Upper lobe of right lung (tissue), 1 donor: ENCODE data around the gene DAO. TPM values are rescaled to one million over a fixed set of nuclear protein-coding genes. Genes with fewer than 3 reads are reported as not detected.

ENCODE experiments used
- ATAC-seq: fragments of 200-7000 bp; cut with Tn5 transposase; one replicate; pipeline ENCODE4 v1.9.1; 2020; ENCODE audit warnings: mild to moderate bottlenecking, moderate library complexity
- DNase-seq: peaks from one replicate; pipeline ENCODE4 v3.0.0-alpha.2; 2020
- H3K27ac ChIP-seq: fragments of 200-600 bp; one replicate; pipeline ENCODE4 v1.8.0; 2022
- H3K27me3 ChIP-seq: fragments of 200-600 bp; one replicate; pipeline ENCODE4 v1.8.0; 2022; ENCODE audit warnings: mild to moderate bottlenecking
- H3K36me3 ChIP-seq: fragments of 200-600 bp; one replicate; pipeline ENCODE4 v1.8.0; 2022
- H3K4me1 ChIP-seq: fragments of 200-600 bp; one replicate; pipeline ENCODE4 v1.8.0; 2022
- H3K4me3 ChIP-seq: fragments of 200-600 bp; one replicate; pipeline ENCODE4 v1.8.0; 2022; ENCODE audit warnings: mild to moderate bottlenecking
- H3K9me3 ChIP-seq: fragments of 200-600 bp; one replicate; pipeline ENCODE4 v1.8.0; 2022
- intact Hi-C: fragments of 100-400 bp; cut with DNase I; formaldehyde crosslinking; loops from one replicate; pipeline ENCODE4 v1.11.0; 2022
- microRNA-seq: library from miRNA; unstranded; fragments of <30 nt; microRNA quantifications from one replicate; pipeline ENCODE4 v1.2.0, GENCODE V29; 2020; ENCODE audit warnings: borderline microRNAs expressed
- total RNA-seq: library from RNA; stranded (reverse); fragmentation: NEBNext Ultra II Directional; extraction: Animal tissue kit (Norgen Biotek cat#: 25700); gene quantifications from one replicate; pipeline ENCODE4 v1.2.1, GENCODE V29; 2021
- TF ChIP-seq, protein P1 (sequence below): fragments of 200-600 bp; IDR thresholded peaks from one replicate; pipeline ENCODE4 v1.8.0; 2022; ENCODE audit warnings: antibody characterized with exemption
- donor health status: DM: no; HTN: yes; CAD: no; lungs with severe emphysema.

Gene DAO
- total RNA-seq, 1 donor from 2014 or later, result 0.26 TPM

DNA sequence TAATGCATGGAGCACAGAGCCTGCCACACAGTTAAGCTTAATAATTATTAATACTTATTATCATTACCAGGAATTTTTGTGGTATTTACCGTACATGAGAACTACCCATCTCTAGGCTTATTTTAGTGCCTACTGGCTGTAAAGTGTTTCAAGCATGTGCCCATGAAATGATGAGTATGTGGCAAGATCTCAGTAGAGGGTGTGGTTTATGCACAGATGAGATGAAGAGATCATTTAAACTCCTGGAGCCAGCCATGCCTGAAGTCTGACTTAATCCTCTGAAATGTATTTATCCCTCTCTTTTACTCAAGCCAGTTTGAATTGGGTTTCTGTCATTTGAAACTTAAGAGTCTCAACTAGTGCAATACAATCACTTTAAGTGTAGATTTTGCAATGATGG is 60.2 kb downstream of the DAO start:
- H3K4me3 ChIP-seq, result no peak overlapping the region
- intact Hi-C loops, result no loop called here
- no peaks in the 10 kb centered on the region for H3K27me3 ChIP-seq
- no peak overlapping the region for H3K27ac ChIP-seq
- TF ChIP-seq, protein P1, sequence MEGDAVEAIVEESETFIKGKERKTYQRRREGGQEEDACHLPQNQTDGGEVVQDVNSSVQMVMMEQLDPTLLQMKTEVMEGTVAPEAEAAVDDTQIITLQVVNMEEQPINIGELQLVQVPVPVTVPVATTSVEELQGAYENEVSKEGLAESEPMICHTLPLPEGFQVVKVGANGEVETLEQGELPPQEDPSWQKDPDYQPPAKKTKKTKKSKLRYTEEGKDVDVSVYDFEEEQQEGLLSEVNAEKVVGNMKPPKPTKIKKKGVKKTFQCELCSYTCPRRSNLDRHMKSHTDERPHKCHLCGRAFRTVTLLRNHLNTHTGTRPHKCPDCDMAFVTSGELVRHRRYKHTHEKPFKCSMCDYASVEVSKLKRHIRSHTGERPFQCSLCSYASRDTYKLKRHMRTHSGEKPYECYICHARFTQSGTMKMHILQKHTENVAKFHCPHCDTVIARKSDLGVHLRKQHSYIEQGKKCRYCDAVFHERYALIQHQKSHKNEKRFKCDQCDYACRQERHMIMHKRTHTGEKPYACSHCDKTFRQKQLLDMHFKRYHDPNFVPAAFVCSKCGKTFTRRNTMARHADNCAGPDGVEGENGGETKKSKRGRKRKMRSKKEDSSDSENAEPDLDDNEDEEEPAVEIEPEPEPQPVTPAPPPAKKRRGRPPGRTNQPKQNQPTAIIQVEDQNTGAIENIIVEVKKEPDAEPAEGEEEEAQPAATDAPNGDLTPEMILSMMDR, result no peak
- ATAC-seq (no peak), DNase-seq (no peak)
- no peaks in the 10 kb centered on the region for H3K9me3 ChIP-seq
- no peaks in the 10 kb centered on the region for H3K36me3 ChIP-seq
- H3K4me1 ChIP-seq, result no peaks in the 10 kb centered on the region

DNA sequence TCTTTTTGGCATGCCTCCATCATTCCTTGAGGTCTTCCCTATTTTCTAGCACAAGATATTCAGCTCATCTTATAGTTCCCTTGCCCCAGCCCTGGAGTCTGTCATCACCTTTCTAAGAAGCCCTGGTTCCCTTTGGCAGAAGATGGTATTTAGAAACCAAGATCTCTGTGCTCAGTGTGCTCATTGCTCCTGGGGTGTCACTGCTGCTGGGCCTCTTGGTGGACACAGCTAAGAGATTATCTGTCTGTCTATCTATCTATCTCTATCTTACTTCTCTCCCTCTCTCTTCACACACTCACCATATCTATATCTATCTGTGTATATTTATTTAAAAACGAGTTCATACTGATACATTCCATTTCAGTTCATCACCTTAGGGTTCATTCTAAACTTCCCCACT is 67.2 kb downstream of the DAO start:
- no peak overlapping the region for H3K4me3 ChIP-seq
- intact Hi-C loops, result no loop called here
- no peak overlapping the region for H3K27ac ChIP-seq
- no peak for ATAC-seq
- TF ChIP-seq, protein P1, result no peak
- no peak for DNase-seq
- no peaks in the 10 kb centered on the region for H3K4me1 ChIP-seq
- no peaks in the 10 kb centered on the region for H3K9me3 ChIP-seq
- H3K36me3 ChIP-seq, result no peaks in the 10 kb centered on the region
- H3K27me3 ChIP-seq, result no peaks in the 10 kb centered on the region

DNA sequence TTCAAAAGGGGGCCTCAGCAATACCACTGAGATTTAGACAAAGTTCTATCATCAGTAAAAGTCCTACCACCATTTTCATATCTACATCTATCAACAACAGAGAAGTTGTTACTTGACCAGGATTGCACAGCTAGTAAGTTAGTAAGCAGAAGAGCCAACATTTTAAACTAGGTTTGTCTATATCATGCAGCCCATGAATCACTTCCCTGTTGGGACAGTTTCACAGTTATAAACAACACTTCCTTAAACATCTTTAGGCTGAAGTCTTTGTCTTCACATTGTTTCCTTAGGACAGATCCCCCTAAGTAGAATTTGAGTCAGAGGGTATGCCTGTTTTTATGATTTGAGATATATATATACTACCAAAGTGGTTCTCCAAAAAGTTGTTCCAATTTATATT is 68.5 kb downstream of the DAO start:
- no peak overlapping the region for H3K4me3 ChIP-seq

DNA sequence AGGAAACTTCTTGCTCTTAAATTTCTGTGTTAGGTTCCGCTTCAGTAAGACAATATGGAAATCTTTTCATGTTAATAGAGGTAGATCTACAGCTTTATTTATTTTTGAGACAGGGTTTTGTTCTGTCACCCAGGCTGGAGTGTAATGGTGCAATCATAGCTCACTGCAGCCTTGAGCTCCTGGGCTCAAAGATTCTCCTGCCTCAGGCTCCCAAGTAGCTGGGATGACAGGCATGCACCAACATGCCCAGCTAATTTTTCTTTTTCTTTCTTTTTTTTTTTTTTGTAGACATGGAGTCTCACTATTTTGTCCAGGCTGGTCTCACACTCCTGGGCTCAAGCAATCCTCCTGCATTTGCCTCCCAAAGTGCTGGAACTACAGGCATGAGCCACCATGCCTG is 70.1 kb downstream of the DAO start:
- intact Hi-C loops, result no loop called here
- Histone ChIP-seq H3K9me3 (no peaks in the 10 kb centered on the region), H3K4me1 (no peaks in the 10 kb centered on the region), H3K36me3 (no peaks in the 10 kb centered on the region), H3K27ac (no peak overlapping the region), H3K4me3 (no peak overlapping the region), H3K27me3 (no peaks in the 10 kb centered on the region)
- ATAC-seq (no peak), DNase-seq (no peak)
- TF ChIP-seq, protein P1, result no peak

More for the DNA sequence above, 68.5 kb downstream of the DAO start:
- TF ChIP-seq, protein P1, result no peak
- intact Hi-C loops, result no loop called here
- H3K27me3 ChIP-seq, result no peaks in the 10 kb centered on the region
- DNase-seq (no peak), ATAC-seq (peak; percentile 58)
- no peak overlapping the region for H3K27ac ChIP-seq
- H3K4me1 ChIP-seq, result no peaks in the 10 kb centered on the region
- no peaks in the 10 kb centered on the region for H3K36me3 ChIP-seq
- H3K9me3 ChIP-seq, result no peaks in the 10 kb centered on the region

Small RNAs within 50 kb of the gene (microRNA-seq; reads per million reads assigned to microRNA genes)
- not detected for gene MIR619

Other genes with a start within 250 kb of the DAO start
- gene SELPLG, start 246.2 kb upstream of the DAO start, total RNA-seq, result 31.9 TPM
- 257 TPM for gene CORO1C, start 148.6 kb upstream of the DAO start, total RNA-seq
- 46.0 TPM for gene SSH1, start 22.5 kb upstream of the DAO start, total RNA-seq
- gene SVOP, start 141.0 kb downstream of the DAO start, total RNA-seq, result not detected
- gene USP30, start 172.5 kb downstream of the DAO start, total RNA-seq, result 13.6 TPM
- 10.1 TPM for gene ALKBH2, start 213.4 kb downstream of the DAO start, total RNA-seq
- 18.2 TPM for gene UNG, start 217.5 kb downstream of the DAO start, total RNA-seq
- 35.2 TPM for gene ACACB, start 236.5 kb downstream of the DAO start, total RNA-seq